NAMALWA (cell line): Measurements from ENCODE around the gene GBGT1.

Experiments used
- DNase-seq: peaks from one replicate; pipeline ENCODE4 v3.0.0-alpha.2; 2015; ENCODE audit warnings: low spot score

Gene GBGT1

DNA sequence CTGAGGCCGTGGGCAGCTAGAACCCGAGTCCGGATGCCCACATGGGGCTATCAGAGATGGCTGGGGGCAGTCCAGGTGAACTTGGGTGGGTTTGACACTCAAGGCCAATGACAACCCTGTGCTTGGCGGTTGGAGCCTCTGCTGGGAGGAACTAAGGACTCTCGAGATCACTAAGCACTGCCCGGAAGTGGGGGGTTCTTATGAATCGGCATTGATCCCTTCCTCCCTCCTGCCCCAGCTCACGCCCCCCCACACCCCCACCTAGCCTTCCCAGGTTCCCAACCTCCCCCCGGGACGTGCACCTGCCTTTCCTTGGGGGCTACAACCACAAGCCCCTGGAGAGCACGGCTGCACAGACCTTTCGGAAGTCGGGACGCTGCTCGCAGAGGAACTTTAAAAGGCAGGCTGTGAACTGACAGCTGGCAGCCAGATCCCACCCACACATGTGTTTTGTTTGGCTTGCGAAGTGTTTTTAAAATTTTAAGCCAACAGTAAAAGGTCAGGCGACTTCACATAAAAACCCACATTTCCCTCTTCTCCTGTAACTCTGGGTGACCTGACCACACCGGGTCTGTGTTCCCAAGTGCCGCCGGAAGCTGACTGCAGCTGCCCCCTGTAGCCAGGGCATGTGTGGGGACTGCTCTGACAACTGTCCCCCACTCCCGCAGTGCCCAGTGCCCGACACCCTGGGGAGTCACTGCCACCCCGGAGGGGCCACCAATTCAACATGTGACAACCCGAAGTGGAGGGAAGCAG is 37.6 kb downstream of the GBGT1 start:
- peak; percentile 58 for DNase-seq

DNA sequence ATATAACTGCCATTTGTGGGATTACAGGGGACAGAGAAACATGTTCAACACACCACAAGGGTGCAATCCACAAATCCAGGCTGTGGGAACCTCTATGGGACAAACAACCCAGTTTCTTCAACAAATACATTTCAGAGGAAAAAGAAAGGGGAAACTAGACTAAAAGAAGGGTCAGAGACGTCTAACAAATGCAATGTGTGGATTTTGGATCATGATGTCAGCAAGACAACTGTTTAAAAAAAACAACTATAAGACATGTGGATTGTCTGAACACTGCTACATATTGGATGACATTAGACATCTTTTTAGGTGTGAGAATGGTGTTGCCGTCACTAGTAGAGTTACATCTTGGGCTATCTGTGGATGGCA is 38.8 kb downstream of the GBGT1 start:
- DNase-seq, result no peak

DNA sequence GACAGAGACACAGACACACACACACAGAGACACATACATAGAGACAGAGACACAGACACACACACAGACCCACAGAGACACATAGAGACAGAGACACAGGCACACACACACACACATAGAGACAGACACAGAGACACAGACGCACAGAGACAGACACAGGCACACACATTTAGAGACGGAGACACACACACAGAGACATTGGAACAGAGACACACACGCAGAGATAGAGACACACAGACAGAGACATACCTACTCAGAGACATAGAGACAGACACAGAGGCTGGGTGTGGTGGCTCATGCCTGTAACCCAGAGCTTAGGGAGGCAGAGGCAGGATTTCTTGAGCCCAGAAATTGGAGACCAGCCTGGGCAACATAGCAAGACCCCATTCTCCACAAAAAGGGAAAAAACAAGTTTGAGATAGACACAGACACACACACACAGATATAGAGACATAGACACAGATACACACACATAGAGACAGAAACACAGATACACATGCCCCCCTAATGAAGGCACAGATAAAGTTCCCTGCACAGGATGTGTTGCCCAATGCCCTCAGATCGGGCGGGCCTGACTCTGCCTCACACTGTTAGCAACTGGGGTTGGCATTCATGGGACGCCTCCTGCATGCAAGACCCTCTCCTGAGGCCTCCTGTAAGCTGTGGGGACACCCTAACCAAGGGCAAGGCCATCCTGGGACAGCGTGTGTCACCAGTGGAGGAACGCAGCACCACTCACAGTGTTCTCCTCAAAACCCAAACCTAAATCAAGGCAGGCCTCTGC is 39.4 kb downstream of the GBGT1 start:
- no peak for DNase-seq

DNA sequence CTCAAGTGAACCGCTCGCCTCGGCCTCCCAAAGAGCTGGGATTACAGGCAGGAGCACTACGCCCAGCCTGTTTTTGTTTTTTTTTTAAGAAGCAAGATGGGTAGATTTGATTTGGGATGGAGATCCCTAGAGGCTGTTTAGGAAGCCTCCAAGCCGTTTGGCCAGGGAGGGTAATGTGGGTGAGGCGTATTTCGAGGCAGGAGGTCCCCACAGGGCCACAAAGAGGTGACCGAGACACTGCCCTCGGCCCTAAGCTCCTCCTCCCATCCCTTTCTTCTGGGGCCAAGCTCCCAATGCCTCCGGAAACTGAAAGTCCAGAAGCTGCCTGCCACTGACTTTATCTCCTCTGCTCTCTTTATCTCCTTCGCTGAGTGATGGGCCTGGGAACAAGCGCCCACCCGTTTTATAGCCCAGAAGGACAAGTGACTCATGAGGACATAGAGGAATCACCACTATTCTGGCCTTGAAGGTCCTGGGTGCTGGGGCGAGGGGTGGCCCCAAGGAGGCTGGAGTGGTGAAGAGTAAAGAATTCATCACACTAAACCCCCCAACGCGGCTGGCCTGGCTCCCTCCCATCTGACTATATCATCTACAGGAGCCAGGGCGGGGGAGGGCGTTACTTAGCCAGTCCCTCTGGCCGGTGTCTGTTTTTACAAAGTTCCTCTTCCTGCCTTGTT is 40.6 kb downstream of the GBGT1 start:
- no peak for DNase-seq

GRCh38 chr9:133122605-133122934 is 41.1 kb downstream of the GBGT1 start:
- no peak for DNase-seq

DNA sequence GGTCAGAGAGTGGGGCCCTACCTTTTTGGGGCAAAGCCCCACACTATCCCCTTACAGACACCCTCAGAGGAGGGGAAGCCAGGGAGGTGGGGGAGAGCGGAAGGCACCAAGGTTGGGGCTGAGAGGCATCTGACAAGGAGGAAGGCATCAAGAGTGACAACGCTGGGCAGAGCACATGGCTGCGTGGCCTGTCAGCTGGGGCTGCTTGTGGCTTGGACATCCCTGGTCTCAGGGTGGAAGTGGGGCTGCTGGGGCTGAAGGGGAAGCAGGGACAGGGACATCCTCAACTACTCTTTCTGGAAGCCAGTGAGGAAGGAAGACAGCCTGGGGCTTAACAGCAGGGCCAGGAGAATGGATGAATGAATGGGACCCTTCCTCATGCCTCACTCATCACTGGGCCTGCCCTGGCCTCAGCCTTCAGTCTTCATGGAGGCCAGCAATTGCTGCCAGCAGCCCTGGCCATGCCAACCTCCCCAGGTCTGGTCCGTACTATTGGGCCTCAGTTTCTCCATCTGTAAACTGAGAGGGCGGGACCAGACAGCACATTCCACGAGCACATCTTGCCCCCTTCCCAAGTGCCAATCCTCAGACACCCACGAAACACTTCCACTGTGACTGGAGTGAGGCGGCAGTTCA is 41.7 kb downstream of the GBGT1 start:
- no peak for DNase-seq

DNA sequence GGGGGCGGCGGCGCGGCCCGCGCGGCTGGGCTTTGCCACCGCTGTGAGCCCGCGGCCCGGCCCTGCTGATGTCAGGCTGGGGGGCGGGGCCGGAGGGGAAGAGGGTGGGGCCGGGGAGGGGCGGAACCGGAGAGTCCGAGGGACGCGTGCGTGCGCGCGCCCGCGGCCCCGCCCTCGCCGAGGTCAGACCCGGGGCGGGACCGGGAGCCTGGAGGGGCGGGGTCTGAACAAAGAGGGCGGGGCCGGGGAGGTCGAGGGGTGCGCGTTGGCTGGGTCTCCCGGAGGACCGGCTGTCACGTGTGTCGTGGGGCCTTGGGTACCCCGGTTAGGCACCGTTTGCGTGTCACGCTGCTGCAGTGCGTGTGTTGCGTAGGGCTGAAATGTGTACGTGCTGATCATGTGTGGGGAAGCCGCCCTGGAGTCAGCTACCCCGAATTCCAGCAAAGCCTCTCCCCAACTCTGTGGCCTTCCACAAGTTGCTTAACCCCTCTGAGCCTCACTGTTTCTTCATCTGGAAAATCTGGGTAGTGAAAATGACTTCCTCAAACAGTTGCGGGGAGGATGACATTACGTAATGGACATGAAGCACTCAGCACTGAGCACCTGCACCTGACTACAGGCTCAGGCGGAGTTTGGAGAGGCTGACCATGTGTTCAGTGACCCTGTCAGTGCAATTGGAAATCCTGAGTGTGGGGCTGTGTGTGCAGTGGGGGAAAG is 42.4 kb downstream of the GBGT1 start, which contains the start of gene RALGDS:
Gene RALGDS (minus strand): TSS at position 43 of the 717 bp plus-strand sequence. CDS start 86 bp downstream, outside the sequence.
- DNase-seq, result peak; percentile 95

GRCh38 chr9:133120501-133121197 is 43.1 kb downstream of the GBGT1 start:
- no peak for DNase-seq

DNA sequence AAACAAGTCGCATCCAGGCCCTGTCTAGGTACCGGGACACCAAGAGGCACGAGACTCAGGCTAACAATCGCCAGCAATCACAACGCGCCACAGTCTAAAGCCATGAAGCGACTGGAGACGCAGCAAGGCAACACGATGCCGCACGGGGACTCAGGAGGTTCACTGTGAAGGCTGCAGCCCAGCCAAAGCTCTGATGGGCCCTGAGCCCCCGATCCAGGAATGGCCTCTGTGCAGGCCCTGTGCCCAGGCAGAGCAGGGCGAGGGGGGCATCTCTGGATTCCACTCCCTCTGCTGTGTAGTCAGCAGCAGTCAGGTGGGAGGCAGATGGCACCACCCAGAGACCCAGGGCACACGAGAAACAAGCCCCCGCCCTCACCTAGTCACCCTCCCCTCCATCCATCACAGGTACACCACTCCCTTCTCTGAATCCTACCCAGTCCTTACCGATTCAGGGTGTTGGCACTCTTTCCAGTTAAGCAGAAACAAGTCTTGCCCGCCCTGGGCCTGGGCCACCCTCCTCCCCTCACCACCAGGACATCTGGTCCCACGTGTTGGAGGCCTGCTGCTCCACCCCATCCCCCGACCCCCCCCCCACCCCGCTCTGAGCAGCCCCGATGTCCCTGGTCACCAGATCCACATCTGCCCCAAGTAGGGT is 43.7 kb downstream of the GBGT1 start:
- no peak for DNase-seq

DNA sequence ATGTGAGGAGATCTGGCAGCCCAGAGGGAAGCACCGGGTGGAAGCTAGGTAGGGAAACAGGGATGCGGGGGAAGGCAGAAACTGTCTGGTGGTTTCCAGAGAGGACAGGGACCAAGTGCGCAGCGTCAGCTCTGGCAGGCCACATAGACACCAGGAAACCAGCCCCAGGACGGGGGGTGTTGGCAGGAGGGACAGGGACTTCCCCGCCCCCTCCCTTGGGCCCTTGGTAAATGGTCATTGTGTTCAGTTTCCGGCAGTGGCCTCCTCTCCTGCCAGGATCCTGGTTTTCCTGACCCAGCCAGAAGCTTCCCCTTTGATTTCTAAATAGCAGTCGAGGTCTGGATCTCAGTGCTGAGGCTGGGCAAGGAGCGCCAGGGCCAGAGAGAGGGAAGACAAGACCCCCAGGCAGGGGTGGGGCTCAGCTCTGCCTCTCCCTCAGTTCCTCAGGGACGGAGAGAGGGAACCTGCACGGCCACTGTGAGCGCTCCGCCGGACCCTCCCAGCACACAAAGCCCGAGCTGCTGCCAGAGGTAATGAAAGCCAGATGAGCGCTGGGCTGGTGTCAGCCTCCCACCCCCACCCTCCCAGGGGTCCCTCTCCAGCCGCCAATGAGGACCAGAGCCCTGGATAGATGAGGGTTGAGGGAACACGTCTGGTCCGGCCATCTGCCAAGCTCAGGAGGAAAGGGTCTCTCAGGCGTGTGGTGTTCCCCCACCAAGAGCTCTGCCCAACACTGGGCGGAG is 44.4 kb downstream of the GBGT1 start:
- no peak for DNase-seq

DNA sequence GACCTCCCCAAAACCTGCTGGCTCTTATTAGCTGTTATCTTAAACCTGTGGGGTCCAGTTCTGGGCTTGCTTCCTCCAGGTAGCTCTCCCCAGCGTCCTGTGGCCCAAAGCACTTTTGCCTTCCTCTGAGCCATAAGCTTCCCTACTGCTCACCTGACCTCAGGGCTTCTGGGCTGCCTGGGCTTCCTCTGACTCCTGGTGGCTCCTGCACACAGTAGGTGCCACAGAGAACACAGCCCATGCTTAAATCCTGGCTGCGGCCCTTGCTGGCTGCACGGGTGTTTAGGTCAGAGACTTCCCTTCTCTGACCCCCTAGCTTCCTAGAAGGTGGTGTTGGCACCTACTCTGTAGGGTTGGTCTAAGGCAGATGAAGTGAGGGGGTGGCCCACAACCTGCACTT is 45.1 kb downstream of the GBGT1 start:
- no peak for DNase-seq

GRCh38 chr9:133118179-133118520 is 45.6 kb downstream of the GBGT1 start:
- DNase-seq, result no peak

GRCh38 chr9:133117271-133118178 is 46.2 kb downstream of the GBGT1 start:
- no peak for DNase-seq

DNA sequence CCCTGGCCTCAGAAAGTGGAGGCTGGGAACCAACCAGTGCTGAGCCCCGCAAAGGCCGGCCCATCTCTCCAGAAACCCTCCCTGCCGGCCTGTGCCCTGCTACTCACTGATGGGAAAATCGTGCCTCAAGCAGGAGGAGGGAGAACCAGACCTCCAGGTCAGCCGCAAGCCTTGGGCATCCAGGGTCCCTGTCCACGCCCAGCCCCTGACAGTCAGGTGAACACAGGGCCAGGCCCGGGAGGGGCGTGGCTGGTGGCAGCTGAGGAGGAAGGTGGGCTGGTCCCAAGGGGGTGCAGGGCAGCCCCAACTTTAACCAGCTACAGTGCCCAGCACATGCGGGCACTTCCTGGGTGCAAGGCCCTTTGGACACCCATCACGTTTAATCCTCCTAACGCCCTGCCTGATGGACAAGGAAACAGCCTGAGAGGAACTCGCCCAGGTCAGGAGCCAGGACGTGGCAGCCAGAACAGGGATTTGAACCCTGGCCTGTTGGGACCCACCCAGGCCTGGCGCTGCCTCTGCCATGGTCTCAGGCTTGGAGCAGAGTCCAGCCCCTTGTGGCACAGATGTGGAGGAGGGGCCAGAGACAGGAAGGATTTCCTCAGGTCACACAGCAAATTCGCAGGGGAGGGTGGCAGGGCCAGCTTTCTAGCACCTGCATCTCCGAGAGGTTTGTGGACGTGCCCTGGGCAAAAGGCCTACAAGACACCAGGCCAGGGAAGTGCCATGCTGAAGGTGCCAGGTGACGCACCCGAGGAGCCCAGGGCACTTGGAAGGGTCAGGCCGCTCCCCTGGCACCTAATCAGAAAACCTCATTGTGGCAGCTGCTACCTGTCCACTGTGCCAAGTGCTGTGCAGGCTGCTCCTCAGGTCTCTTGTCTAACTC is 47.1 kb downstream of the GBGT1 start:
- no peak for DNase-seq

DNA sequence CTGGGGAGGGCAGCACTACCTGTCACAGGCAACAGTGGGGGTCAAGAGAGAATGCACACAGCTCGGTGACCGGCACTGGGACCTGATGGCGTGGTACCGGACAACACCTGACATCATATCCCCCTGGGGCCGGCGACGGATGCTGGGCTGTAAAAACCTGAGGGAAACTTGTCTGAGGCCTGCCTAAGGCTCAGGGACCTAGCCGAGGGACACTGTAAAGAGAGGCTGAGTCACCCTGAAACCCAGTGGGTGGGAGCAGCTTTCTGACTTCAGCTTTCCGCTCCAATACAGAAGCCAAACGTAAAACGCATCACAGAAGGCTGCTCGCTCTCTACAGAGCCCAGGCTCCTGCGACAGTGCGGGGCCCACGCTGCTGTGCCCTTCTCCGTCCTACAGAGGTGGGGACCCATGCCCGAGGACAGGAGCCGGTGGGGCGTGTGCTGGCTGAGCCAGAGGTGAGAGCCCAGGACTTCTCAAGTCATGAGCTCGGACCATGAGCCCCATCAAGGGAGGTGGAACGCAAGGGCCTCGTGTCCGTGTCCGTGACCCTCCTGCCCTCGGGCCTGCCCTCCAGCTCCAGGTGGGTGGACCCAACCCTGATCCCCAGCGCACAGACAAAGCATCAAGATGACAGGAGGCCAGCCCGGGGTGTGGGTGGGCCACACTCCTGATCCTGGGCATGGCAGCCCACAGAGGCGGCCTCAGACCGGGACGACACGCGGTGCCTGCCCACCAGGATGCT is 47.9 kb downstream of the GBGT1 start:
- DNase-seq, result no peak

GRCh38 chr9:133114886-133115603 is 48.7 kb downstream of the GBGT1 start:
- no peak for DNase-seq
